GM23338 (cell line): ENCODE results near the gene OOSP4B.

Experiments used
- CREB1 ChIP-seq: fragments of 250-450 bp; sonication (Bioruptor Pico); IDR thresholded peaks from 2 replicates; pipeline ENCODE4 v1.5.0; 2020; ENCODE audit warnings: low read depth, mild to moderate bottlenecking, moderate library complexity
- ETS1 ChIP-seq: IDR thresholded peaks from 2 replicates; pipeline ENCODE4 v1.6.1; 2016; ENCODE audit warnings: antibody characterized with exemption
- EZH2 ChIP-seq: fragments of 200-600 bp; sonication (generic); IDR thresholded peaks from one replicate; pipeline ENCODE4 v1.8.0; 2017; ENCODE audit warnings: antibody characterized with exemption, mild to moderate bottlenecking, low read depth; ENCODE audit not compliant: unreplicated experiment
- EZH2phosphoT487 ChIP-seq: fragments of 200-600 bp; sonication (generic); IDR thresholded peaks from one replicate; pipeline ENCODE4 v1.8.1; 2018; ENCODE audit warnings: antibody characterized with exemption; ENCODE audit not compliant: unreplicated experiment
- JUNB ChIP-seq: IDR thresholded peaks from one replicate; pipeline ENCODE4 v1.6.1; 2016; ENCODE audit warnings: antibody characterized with exemption; ENCODE audit not compliant: unreplicated experiment
- NANOG ChIP-seq: IDR thresholded peaks from 2 replicates; pipeline ENCODE4 v1.6.1; 2016; ENCODE audit warnings: antibody characterized with exemption, borderline replicate concordance
- POLR2AphosphoS5 ChIP-seq: IDR thresholded peaks from 2 replicates; pipeline ENCODE4 v1.6.1; 2016; ENCODE audit warnings: antibody characterized with exemption, low read depth
- REST ChIP-seq: IDR thresholded peaks from one replicate; pipeline ENCODE4 v1.6.1; 2018; ENCODE audit warnings: antibody characterized with exemption; ENCODE audit not compliant: unreplicated experiment
- STAT1 ChIP-seq: IDR thresholded peaks from one replicate; pipeline ENCODE4 v1.6.1; 2016; ENCODE audit warnings: antibody characterized with exemption; ENCODE audit not compliant: unreplicated experiment
- ZNF114 ChIP-seq: fragments of 250-450 bp; sonication (Bioruptor Pico); IDR thresholded peaks from 2 replicates; pipeline ENCODE4 v1.5.0; 2020; ENCODE audit warnings: mild to moderate bottlenecking, moderate library complexity
- ZNF462 ChIP-seq: fragments of 250-450 bp; sonication (Bioruptor Pico); IDR thresholded peaks from 2 replicates; pipeline ENCODE4 v1.5.0; 2020; ENCODE audit warnings: mild to moderate bottlenecking, moderate library complexity
- TF ChIP-seq, protein P1 (sequence below), 2 experiments: fragments of 200-600 bp in 1 of 2; sonication (generic) in 1 of 2; conservative IDR thresholded peaks; 2 replicates each; pipeline versions ENCODE4 v1.5.1 to v1.6.1; 2016 to 2017; ENCODE audit warnings: antibody characterized with exemption in 2 of 2, low read depth in 2 of 2, mild to moderate bottlenecking in 2 of 2, moderate library complexity in 1 of 2

- TF ChIP-seq, protein P1, sequence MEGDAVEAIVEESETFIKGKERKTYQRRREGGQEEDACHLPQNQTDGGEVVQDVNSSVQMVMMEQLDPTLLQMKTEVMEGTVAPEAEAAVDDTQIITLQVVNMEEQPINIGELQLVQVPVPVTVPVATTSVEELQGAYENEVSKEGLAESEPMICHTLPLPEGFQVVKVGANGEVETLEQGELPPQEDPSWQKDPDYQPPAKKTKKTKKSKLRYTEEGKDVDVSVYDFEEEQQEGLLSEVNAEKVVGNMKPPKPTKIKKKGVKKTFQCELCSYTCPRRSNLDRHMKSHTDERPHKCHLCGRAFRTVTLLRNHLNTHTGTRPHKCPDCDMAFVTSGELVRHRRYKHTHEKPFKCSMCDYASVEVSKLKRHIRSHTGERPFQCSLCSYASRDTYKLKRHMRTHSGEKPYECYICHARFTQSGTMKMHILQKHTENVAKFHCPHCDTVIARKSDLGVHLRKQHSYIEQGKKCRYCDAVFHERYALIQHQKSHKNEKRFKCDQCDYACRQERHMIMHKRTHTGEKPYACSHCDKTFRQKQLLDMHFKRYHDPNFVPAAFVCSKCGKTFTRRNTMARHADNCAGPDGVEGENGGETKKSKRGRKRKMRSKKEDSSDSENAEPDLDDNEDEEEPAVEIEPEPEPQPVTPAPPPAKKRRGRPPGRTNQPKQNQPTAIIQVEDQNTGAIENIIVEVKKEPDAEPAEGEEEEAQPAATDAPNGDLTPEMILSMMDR (conservative IDR thresholded peaks at IDR 0.05; ENCODE audit: low read depth in 2 of 2): no peak
- TF ChIP-seq POLR2AphosphoS5 (no peak), ZNF462 (CRISPR knock-in tag) (no peak), REST (no peak), CREB1 (CRISPR knock-in tag) (no peak), EZH2 (no peak), EZH2phosphoT487 (no peak), JUNB (no peak), NANOG (no peak), ETS1 (no peak), STAT1 (no peak), ZNF114 (CRISPR knock-in tag) (no peak)
Observed at GRCh38 chr11:60080535-60080934, 63.6 kb downstream of the OOSP4B start.
